Activated CD4-positive, alpha-beta T cell treated with anti-CD3 and anti-CD28 coated beads, Interleukin-2, amount 10 ng/mL, durations not matched to agents 24 days and 14 days (primary cell): ENCODE data around the gene PRKN. TPM values are rescaled to one million over a fixed set of nuclear protein-coding genes. Genes with fewer than 3 reads are reported as not detected.

ENCODE experiments used
- DNase-seq: peaks from one replicate; pipeline ENCODE4 v3.0.0; 2022
- H3K27ac Mint-ChIP-seq: one replicate; pipeline ENCODE4 v1.8.0; 2022; ENCODE audit warnings: mild to moderate bottlenecking, mixed read lengths
- H3K27me3 Mint-ChIP-seq: one replicate; pipeline ENCODE4 v1.8.0; 2022; ENCODE audit warnings: mixed read lengths
- H3K36me3 Mint-ChIP-seq: one replicate; pipeline ENCODE4 v1.8.0; 2022; ENCODE audit warnings: low read depth, mild to moderate bottlenecking, mixed read lengths
- H3K4me1 Mint-ChIP-seq: one replicate; pipeline ENCODE4 v1.8.0; 2021; ENCODE audit warnings: mixed read lengths
- H3K4me3 Mint-ChIP-seq: one replicate; pipeline ENCODE4 v1.8.0; 2022; ENCODE audit warnings: mild to moderate bottlenecking, moderate library complexity, mixed read lengths
- H3K9me3 Mint-ChIP-seq: one replicate; pipeline ENCODE4 v1.8.0; 2021; ENCODE audit warnings: mixed read lengths
- intact Hi-C: fragments of 100-400 bp; cut with micrococcal nuclease; formaldehyde crosslinking; loops from one replicate; pipeline ENCODE4 v1.15.1; 2023
- total RNA-seq: library from RNA; stranded (reverse); gene quantifications from 2 replicates; pipeline ENCODE4 v1.2.3, GENCODE V29; 2022

Gene PRKN
- total RNA-seq, 1 donor from 2014 or later = not detected

- no peak overlapping the region for H3K27ac Mint-ChIP-seq
- no peaks in the 10 kb centered on the region for H3K36me3 Mint-ChIP-seq
- no peaks in the 10 kb centered on the region for H3K4me1 Mint-ChIP-seq
- no peaks in the 10 kb centered on the region for H3K27me3 Mint-ChIP-seq
- no peak for DNase-seq
- H3K4me3 Mint-ChIP-seq = no peak overlapping the region
- no peaks in the 10 kb centered on the region for H3K9me3 Mint-ChIP-seq
- intact Hi-C loops = no loop called here
These were observed 115.0 kb downstream of the PRKN start for GRCh38 chr6:162612613-162613012.

- intact Hi-C loops = no loop called here
These were observed 117.2 kb downstream of the PRKN start for GRCh38 chr6:162610351-162610750.

DNA sequence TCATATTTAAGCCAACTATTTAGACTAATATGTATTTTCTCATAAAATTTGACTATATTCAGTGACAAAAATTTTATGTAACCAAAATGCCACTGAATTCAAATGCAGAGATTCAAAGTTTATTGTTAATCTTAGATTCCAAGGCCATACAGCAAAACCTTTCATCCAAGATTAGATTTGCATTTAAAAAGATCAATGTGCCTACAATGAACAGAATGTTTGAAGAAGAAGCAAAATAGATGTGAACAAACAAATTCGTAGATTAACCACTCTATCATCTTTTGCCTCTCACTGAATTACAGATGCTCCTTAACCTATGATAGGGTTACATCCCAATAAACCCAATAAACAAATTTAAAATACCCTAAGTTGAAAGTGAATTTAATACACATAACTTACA, 121.7 kb downstream of the PRKN start:
- H3K27ac Mint-ChIP-seq = no peak overlapping the region

More at GRCh38 chr6:162610351-162610750, 117.2 kb downstream of the PRKN start:
- Mint-ChIP-seq H3K27me3 (no peaks in the 10 kb centered on the region), H3K36me3 (no peaks in the 10 kb centered on the region), H3K9me3 (no peaks in the 10 kb centered on the region), H3K4me1 (no peaks in the 10 kb centered on the region), H3K4me3 (no peak overlapping the region), H3K27ac (no peak overlapping the region)
- no peak for DNase-seq

GRCh38 chr6:162603231-162604015, 124.1 kb downstream of the PRKN start:
- Mint-ChIP-seq H3K9me3 (no peaks in the 10 kb centered on the region), H3K4me3 (no peak overlapping the region), H3K27me3 (no peaks in the 10 kb centered on the region), H3K4me1 (no peaks in the 10 kb centered on the region), H3K36me3 (no peaks in the 10 kb centered on the region), H3K27ac (no peak overlapping the region)
- no peak for DNase-seq
- intact Hi-C loops = no loop called here

More for the DNA sequence above, 121.7 kb downstream of the PRKN start:
- no peak for DNase-seq
- intact Hi-C loops = no loop called here
- Mint-ChIP-seq H3K9me3 (no peaks in the 10 kb centered on the region), H3K36me3 (no peaks in the 10 kb centered on the region), H3K27me3 (no peaks in the 10 kb centered on the region), H3K4me1 (no peaks in the 10 kb centered on the region), H3K4me3 (no peak overlapping the region)

- H3K27me3 Mint-ChIP-seq = no peaks in the 10 kb centered on the region
- H3K9me3 Mint-ChIP-seq = no peaks in the 10 kb centered on the region
- no peak overlapping the region for H3K4me3 Mint-ChIP-seq
- intact Hi-C loops = no loop called here
- H3K36me3 Mint-ChIP-seq = no peaks in the 10 kb centered on the region
- no peaks in the 10 kb centered on the region for H3K4me1 Mint-ChIP-seq
- DNase-seq = no peak
- H3K27ac Mint-ChIP-seq = no peak overlapping the region
These were observed 124.8 kb downstream of the PRKN start for GRCh38 chr6:162602759-162603158.

DNA sequence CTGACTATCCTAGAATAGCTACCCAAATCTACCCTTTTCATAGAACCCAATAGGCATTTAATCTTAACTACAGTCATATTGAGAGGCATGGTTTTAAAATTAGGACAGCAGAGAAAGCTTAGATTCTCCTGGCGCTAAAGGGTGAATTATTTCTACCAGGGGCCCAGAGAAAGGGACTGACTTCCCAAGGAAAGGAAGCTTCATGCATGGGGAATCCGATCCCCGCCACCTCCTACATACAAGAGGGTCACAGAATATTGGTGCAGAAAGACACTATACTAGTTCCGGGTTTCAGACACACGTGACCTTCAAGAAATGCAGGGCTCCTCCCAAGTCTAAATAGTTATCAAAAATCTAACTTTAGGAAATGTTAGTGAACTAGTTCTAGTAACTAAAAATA, 130.9 kb downstream of the PRKN start:
- intact Hi-C loops = no loop called here
- H3K4me3 Mint-ChIP-seq = no peak overlapping the region
- no peaks in the 10 kb centered on the region for H3K4me1 Mint-ChIP-seq
- no peak for DNase-seq
- H3K27me3 Mint-ChIP-seq = no peaks in the 10 kb centered on the region
- no peak overlapping the region for H3K27ac Mint-ChIP-seq
- no peaks in the 10 kb centered on the region for H3K36me3 Mint-ChIP-seq
- H3K9me3 Mint-ChIP-seq = no peaks in the 10 kb centered on the region

GRCh38 chr6:162591517-162591916, 136.0 kb downstream of the PRKN start:
- H3K27ac Mint-ChIP-seq = no peak overlapping the region
- H3K4me1 Mint-ChIP-seq = no peaks in the 10 kb centered on the region
- intact Hi-C loops = no loop called here
- no peaks in the 10 kb centered on the region for H3K36me3 Mint-ChIP-seq
- H3K9me3 Mint-ChIP-seq = no peaks in the 10 kb centered on the region
- DNase-seq = no peak
- no peak overlapping the region for H3K4me3 Mint-ChIP-seq
- no peaks in the 10 kb centered on the region for H3K27me3 Mint-ChIP-seq

DNA sequence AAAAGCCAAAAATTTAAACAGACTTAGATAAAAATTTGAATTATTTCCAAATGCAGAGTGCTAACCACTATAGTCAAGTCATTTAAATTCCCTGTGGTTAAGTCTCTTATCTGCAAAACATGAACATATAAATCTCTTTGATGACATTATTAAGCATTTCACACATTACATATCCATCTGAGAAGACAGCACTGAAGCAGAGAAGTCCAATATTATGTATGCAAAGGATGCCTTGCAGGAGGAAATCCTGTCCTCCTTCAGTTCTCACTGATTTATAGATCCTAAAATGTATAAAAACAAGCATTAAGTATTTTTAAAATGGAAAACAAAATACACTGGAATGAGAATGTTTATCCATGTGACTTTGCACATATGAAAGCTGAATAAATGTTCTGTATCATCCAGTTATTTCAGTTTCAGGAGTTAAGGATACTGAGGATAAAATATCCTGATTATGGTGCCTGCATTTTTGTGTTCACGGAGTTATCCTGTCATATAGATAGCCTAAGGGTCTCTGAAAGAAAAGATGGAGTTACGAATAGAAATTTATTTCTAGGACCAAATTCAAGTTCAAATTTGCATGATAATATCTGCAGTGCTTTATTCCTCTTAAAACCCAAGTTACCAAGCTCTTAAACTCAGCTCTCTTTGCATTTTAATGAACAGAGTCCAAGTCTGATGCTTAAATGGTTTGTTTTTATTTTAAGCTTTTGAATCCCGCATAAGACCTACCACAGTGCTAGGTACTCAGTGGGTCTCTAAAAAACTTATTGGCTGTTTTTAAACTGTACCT, 145.4 kb downstream of the PRKN start:
- Mint-ChIP-seq H3K27me3 (no peaks in the 10 kb centered on the region), H3K9me3 (no peaks in the 10 kb centered on the region), H3K4me3 (no peak overlapping the region), H3K27ac (no peak overlapping the region), H3K4me1 (no peaks in the 10 kb centered on the region), H3K36me3 (no peaks in the 10 kb centered on the region)
- no peak for DNase-seq
- intact Hi-C loops = no loop called here

GRCh38 chr6:162580619-162581018, 146.9 kb downstream of the PRKN start:
- no peaks in the 10 kb centered on the region for H3K36me3 Mint-ChIP-seq
- H3K9me3 Mint-ChIP-seq = no peaks in the 10 kb centered on the region

DNA sequence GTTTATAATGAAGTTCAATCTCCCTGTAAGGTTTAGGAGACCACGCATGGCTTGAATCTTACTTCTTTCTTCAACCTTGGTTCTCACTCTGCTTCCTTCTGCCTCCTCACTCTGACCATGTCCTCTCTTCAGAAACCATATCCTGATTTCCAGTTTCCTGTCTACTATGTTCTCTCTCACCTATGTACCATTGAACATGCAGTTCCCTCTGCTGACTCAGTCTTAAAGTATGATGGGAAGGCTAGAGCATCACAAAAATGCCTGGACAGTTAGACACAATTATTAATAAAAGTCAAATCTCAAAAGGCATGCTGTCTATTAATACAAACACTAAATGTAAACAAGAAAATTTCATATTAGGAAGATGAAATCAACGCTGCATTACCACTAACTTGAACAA, 151.6 kb downstream of the PRKN start:
- intact Hi-C loops = no loop called here
- Mint-ChIP-seq H3K27ac (no peak overlapping the region), H3K36me3 (no peaks in the 10 kb centered on the region), H3K4me1 (no peaks in the 10 kb centered on the region), H3K4me3 (no peak overlapping the region), H3K9me3 (no peaks in the 10 kb centered on the region), H3K27me3 (no peaks in the 10 kb centered on the region)
- DNase-seq = no peak

More at GRCh38 chr6:162580619-162581018, 146.9 kb downstream of the PRKN start:
- DNase-seq = no peak
- H3K4me3 Mint-ChIP-seq = no peak overlapping the region
- no peak overlapping the region for H3K27ac Mint-ChIP-seq
- no peaks in the 10 kb centered on the region for H3K4me1 Mint-ChIP-seq
- H3K27me3 Mint-ChIP-seq = no peaks in the 10 kb centered on the region
- intact Hi-C loops = no loop called here

DNA sequence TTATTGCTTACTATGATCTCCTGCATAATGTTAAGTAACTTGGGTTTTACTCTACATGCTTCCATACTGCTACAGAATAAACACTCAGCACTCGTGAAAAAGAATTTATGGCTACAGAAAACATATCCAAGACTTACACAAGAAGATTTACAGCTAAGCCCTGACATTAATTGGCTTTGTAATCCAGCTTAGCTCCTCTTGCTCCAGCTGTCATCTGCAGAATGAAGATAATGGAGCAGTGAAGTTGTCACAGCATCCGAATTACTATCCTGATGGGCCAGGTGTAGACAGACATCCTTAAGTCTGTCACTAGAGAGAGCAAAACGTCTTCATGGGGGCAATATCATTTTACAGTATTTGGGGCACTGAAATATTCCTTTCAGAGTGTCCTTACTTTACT, 155.3 kb downstream of the PRKN start:
- DNase-seq = no peak
- peaks cover 5% of the 10 kb centered on the region for H3K9me3 Mint-ChIP-seq
- intact Hi-C loops = no loop called here
- H3K4me1 Mint-ChIP-seq = no peaks in the 10 kb centered on the region
- no peaks in the 10 kb centered on the region for H3K27me3 Mint-ChIP-seq
- no peak overlapping the region for H3K27ac Mint-ChIP-seq
- no peak overlapping the region for H3K4me3 Mint-ChIP-seq
- no peaks in the 10 kb centered on the region for H3K36me3 Mint-ChIP-seq

- Mint-ChIP-seq H3K9me3 (peaks cover 9% of the 10 kb centered on the region), H3K27me3 (no peaks in the 10 kb centered on the region), H3K36me3 (no peaks in the 10 kb centered on the region), H3K4me1 (no peaks in the 10 kb centered on the region), H3K4me3 (no peak overlapping the region), H3K27ac (no peak overlapping the region)
- no peak for DNase-seq
- intact Hi-C loops = no loop called here
These were observed 159.3 kb downstream of the PRKN start for GRCh38 chr6:162568266-162568665.

- Mint-ChIP-seq H3K27me3 (no peaks in the 10 kb centered on the region), H3K4me1 (no peaks in the 10 kb centered on the region), H3K27ac (no peak overlapping the region), H3K9me3 (peaks cover 8% of the 10 kb centered on the region), H3K36me3 (no peaks in the 10 kb centered on the region), H3K4me3 (no peak overlapping the region)
- intact Hi-C loops = no loop called here
- DNase-seq = no peak
These were observed 165.5 kb downstream of the PRKN start for GRCh38 chr6:162562041-162562440.

GRCh38 chr6:162560891-162561290, 166.7 kb downstream of the PRKN start:
- Mint-ChIP-seq H3K36me3 (no peaks in the 10 kb centered on the region), H3K9me3 (peaks cover 8% of the 10 kb centered on the region)
- no peak for DNase-seq

More at GRCh38 chr6:162560891-162561290, 166.7 kb downstream of the PRKN start:
- Mint-ChIP-seq H3K4me1 (no peaks in the 10 kb centered on the region), H3K27me3 (no peaks in the 10 kb centered on the region), H3K27ac (no peak overlapping the region), H3K4me3 (no peak overlapping the region)
- intact Hi-C loops = no loop called here
